HG02642 (cell line): ENCODE results near the gene MAP2K4.

Experiments
- ATAC-seq: cut with Tn5 transposase; IDR thresholded peaks from one replicate; pipeline ENCODE4 v1.9.1; 2021; ENCODE audit warnings: mild to moderate bottlenecking; ENCODE audit not compliant: unreplicated experiment, poor library complexity

MAP2K4 gene

DNA sequence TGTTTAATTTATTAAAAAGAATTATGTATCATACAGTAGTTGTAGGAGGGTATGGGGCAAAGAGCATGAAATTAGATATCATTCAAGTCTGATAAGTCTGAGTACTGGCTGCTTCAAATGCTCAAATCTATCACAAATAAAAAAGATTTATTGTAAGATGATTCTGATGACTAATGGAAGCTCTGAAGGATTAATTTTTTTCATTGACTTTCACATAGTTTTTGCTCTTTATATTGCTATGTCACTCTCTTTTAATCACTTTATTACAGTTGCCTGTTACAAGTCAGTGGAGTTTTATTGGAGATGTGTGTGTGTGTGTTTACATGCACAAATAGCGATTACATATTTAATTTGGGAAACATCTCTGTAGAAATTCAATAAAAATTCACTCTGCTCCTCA, 15.0 kb downstream of the MAP2K4 start:
- no peak for ATAC-seq

DNA sequence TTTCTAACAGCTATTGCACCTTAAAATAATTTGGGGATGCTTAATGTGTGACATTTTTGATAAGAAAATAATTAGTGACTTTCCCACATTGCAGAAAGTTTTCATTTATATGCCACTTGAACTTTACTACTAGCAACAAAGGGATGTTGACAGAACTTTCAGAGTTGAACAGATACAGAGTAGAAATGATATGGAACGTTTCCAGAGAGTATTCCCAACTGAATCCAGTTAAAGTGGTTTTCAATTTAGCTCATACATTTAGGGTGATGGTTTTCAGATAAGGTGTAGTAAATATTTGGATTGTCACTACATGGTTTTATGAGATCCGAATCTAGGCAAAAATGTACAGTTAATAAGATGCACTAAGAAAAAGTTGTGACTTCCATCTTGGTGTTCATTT, 17.3 kb downstream of the MAP2K4 start:
- ATAC-seq = no peak

DNA sequence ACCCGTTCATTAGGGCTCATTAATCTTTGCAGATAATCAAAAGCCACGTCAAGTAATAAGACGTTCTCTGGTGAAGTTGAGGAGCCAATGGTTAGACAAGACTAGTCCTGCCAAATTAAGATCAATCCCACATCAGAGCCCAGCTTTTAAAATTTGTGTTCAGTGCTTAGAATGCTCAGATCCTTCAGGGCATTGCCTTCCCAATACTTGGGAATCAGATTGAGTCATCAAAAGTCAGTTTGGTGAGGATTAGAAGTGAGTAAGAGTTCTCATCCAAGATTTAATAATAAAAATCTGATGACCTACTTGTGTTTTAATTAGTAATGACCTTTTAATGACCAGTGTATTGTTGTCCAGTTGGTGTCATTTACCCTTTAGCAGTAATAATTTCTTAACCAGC, 19.8 kb downstream of the MAP2K4 start:
- no peak for ATAC-seq

DNA sequence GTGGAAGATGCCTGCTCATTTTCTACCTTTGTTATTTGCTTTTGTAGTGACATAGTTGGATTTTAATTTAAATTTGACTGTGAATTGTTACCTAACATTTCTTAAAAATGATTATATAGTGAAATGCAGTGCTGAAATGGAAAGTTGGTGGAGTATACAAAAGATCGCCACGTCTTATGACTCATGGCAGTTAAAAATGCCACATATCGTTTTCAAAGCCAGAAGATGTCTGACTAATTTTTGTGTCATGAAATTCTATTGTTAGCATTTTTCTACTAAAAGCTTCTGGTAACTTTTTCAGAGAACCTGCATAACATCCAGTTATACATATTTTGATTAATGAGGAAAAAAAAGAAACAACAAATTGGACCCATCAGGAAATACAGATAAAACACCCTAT, 20.6 kb downstream of the MAP2K4 start:
- ATAC-seq = no peak

DNA sequence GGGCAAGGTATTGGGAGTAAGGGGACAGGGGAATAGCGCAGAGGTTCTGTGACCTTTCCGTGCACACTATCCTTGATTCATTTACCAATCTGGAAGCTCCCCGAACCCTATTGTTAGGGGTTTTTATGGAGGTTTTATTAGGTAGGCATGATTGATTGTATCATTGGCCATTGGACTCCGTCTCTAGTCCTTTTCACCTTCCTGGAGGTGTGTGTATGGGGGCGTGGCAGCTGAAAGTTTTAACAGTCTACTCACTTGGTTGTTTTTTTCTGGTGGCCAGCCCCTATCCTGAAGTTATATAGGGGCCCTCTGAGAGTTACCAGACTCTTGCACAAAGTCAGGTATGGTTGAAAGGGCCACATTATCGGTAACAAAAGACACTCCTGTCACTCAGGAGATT, 23.0 kb downstream of the MAP2K4 start:
- no peak for ATAC-seq

DNA sequence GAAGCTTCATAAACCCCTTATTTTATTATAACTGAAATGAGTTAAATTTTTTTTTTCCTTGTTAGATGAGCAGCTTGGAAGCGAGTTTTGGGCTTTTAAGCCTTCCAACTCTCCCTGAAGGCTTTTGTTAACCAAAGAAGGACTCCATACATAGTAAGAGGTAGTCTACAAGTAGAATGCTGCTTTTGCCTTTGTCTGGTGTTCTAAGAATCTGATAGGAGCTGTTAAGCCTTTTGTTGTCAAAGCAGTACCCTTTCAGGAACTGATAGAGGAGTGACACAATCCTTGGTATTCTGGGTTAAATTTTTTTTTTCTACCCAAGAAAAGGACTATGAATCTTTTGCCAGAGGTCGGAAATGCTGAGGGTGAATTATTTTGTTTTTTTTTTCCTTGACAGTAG, 26.1 kb downstream of the MAP2K4 start:
- no peak for ATAC-seq

DNA sequence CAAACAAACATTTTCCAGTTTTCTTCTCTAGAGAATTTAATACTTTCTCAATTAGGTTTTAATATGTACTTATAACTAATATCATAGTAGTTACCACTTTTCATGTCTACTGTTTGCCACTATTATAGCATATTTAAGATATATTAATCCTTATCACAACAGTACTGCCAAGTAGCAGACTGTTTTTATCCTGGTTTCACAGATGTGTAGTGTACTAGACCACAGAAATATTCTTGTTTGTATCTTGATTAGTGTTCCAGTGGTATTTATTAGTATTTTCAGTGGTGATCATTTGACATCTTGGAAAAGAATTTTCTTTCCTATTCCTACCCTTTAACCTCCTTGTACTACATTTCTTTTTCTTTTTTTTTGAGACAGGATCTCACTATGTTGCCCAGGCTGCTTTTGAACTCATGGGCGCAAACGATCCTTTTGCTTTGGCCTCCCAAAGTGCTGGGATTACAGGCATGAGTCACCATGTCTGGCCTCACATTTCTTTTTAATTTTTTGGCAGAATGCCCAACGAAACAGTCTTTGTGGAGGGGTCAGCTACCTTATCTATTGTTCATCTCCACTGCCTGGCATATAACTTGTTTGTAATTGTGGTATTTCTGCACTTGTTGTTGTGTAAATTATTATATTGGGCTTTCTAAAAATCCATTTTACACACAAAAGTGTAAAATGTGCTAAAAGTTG, 27.2 kb downstream of the MAP2K4 start:
- no peak for ATAC-seq

DNA sequence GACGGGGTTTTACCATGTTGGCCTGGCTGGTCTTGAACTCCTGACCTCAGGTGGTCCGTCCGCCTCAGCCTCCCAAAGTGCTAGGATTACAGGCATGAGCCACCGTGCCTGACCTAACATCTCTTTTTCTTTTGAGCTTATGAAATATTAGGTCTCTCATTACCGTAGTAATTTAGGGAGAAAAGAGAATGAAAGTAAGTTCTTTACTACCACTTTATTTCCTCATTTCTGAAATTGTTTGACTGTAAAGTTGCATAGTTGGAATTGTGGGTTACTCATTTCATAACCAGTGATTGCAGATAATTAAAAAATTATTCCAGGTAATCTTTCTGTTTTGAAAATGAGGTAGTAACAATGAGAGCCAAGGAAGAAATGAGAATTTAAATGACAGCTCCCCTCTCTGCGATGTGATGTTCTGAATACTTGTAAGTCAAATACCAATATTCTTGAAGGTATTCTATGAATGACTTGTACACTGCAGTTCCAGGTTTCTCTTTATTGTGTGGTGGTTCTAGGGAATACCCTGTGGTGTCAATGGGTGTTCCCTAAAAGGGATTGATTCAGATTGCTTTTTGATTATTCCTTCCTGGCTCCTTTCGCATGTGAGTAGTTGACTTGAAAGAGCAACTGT, 28.3 kb downstream of the MAP2K4 start:
- no peak for ATAC-seq

DNA sequence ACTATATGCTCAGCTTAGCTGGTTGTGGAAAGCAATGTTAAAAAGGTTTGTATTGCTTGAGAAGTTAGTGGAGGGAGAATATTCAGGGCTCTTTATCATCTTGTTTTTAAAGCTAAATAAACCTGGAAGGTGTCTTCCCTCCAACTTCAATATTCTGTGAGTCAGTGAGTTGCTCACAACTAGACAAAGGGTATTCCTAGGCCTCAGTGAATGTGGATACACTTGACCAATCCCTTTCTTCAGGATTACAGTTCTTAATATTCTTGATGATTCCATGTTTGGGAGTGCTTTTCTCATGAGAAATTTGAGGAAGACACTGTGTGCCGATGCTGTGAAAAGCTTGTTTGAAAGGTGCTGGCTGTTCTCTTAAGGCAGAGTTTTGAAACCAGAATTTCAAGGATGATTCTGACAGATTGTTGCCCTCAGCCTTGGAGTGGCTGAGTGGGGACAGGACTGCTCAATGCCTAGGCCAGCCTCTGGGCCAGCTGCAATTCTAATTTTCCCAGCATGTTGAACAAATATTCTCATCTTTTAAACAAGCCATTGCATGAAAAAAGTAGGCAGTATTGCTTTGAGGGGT, 30.1 kb downstream of the MAP2K4 start:
- no peak for ATAC-seq

DNA sequence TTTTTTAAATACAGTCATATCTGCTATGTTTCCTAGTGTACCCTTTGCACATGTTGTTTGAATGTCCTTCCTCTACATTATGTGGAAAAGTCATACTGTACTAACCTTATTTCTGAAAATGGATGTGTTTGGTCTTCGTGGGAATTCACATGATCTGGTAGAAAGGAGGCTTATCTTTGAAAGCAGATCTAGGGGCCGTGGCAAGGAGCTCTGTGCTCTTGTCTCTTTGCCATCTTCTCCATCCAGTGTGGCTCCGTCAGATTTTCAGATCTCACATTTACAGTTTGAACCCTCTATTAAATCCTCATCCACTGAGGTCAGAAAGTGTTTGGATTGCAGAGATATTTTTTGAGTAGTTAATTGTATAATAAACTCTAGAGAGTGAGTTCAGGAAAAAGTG, 32.9 kb downstream of the MAP2K4 start:
- ATAC-seq = no peak

DNA sequence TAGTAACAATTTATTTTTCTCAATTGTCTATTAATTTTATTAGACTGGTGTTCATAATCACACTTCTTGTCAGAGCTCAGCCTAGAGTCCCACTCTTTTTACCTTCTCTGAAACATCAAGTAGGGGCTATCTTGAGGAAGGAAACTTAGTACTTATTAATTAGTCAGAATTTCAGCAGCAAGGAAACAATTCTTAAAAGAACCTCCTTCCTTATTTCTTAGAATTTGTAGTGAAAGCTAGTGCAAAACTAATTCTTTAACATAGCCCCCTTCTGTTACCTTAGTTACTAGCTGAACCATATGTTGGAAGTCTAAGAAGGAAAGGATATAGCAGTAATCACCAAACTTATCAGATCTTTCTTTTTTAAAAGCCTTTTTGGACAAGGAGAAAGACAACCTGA, 35.2 kb downstream of the MAP2K4 start:
- ATAC-seq = no peak

DNA sequence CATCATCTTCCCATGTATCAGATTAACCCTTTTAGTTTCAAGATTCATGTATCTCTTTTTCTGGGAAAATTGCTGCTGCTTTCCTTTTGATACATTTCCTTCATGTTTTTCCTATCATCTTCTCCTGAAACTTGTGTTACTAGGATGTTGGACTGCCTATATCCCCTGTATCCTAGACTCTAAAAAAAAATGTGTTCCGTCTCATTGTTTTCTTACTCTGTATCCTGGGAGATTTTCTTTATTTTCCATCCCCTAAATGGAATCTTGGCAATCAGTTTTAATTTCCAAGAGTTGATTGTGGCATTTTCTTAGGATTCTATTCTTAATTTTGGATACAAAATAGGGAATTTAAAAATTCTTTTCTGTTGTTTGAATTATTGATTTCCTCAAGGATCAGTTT, 36.8 kb downstream of the MAP2K4 start:
- no peak for ATAC-seq

DNA sequence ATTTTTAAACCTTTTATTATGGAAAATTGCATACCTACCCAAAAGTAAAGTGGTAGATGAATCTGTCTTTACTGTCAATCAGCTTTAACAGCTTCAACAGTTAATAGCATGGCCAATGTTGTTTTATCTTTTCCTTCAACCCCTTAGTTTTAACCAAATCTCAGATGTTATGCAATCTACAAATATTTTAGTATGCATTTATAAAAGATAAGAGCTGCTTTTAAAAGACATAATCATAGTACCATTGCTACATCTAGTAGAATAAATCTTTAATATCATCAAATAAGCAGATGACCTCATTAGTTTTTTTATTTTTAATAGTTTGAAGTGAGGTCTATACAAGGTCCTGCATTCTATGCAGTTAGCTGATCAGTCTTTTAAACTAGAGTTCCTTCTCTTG, 37.9 kb downstream of the MAP2K4 start:
- no peak for ATAC-seq

DNA sequence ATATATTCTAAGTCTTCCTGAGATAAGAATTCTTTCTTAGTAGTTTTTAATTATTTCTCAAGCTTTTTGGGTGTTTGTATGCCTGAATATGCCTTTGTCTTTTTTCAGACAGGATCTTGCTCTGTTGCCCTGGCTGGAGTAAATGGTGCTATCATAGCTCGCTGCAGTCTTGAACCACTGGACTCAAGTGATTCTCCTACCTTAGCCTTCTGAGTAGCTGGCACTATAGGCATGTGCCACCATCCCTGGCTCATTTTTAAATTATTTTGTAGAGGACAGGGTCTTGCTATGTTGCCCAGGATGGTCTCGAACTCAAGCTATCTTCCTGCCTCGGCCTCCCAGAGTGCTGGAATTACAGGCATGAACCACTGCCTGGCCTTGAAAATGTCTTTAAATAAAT, 41.6 kb downstream of the MAP2K4 start:
- ATAC-seq = no peak

DNA sequence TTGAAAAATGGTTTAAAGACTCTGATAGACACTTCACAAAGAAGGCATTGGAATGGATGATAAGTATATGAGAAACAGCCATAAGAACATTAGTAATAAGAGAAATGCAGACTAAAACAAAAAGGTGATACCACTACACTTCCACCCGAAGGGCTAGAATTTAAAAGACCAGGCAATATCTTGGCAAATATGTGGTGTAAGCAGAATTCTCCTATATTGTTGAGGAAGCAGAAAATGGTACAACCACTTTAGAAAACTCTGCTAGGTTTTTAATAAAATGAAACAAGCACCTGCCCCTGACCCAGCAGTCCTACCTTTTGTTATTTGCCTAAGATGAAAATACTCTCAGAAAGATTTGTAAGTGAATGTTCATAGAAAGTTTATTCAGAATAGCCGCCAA, 43.7 kb downstream of the MAP2K4 start:
- no peak for ATAC-seq

DNA sequence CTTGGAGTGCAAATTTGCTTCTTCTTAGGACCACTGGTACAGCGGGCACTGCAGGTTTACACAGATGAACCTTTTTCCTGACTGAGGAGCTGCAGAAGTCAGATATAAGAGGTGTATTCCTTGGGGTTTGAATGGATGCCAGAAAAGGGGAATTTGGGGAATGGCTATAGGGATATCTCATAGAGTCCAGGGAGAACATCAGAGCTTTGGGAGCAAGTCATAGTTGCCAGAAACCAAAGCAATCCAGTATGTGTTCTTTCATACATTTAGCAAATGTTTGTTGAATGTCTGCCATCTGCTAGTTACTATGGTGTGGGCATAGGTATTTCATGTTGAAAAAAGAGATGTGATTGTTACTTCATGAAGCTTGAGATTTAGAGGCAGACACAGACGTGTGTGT, 46.8 kb downstream of the MAP2K4 start:
- ATAC-seq = no peak

DNA sequence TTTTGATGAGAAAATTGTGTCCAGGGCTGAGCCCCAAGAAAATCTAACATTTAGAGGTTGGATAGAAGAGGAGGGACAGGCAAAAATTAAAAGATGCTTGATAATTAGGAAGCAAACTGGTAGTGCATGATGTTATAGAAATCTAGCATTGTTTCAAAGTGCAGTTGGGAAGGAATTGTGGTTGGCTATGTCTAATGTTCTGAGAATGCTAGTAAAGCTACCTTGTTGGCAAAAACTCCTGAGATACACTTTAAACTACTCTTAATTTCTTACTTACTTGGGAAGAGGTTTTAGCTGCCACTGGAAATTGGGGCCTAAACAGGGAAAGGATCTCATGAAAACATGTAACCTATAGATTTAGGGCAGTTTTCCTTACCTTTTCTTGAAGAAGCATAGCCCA, 48.3 kb downstream of the MAP2K4 start:
- ATAC-seq = no peak

DNA sequence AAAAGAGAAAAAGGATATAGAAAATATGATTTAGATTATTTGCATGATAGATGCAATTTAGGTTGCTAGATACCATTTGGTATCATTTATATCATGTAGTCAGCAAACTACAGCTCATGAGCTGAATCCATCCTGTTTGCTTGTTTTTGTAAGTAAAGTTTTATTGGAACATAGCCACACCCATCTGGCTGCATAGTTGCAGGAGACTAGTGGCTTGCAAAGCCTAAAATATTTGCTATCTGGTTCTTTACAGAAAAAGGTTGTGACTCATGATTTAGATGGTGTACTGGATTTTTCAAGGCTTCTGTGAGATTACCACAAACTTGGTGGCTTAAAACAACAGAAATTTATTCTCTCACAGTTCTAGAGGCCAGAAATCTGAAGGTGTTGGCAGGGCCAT, 49.9 kb downstream of the MAP2K4 start:
- ATAC-seq = no peak

DNA sequence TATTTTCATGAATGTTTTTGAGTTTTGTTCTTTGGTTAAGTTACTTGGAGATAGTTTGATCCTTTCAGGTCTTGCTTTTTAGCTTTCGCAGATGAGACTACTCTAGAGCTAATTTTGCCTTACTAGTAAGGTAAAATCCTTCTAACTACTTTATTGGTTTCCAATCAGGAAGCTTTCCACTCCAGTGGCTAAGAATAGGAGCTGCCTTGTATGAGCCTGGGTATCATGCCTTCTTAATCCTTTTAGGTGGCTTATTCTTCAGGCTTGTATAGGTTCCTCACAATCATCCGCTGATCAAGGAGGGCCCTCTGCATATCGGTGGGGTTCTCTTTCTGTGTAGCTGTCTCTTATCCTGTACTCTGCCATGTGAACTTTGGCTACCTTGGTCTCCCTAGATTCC, 53.7 kb downstream of the MAP2K4 start:
- ATAC-seq = no peak

DNA sequence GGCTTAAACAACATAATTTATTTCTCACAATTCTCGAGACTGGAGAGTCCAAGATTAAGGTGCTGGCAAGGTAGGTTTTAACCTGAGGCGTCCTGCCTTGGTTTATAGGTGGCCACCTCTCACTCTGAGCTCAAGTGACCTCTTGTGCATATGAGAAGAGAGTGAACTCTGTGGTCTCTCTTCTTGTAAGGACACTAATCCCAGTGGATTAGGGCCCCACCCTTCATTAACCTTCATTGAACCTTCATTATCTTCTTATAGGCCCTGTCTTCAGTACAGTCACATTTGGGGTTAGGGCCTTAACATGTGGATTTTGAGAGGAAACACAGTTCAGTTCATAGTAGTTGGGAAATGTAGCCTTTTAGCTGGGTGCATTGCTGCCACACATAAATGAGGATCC, 57.1 kb downstream of the MAP2K4 start:
- no peak for ATAC-seq

DNA sequence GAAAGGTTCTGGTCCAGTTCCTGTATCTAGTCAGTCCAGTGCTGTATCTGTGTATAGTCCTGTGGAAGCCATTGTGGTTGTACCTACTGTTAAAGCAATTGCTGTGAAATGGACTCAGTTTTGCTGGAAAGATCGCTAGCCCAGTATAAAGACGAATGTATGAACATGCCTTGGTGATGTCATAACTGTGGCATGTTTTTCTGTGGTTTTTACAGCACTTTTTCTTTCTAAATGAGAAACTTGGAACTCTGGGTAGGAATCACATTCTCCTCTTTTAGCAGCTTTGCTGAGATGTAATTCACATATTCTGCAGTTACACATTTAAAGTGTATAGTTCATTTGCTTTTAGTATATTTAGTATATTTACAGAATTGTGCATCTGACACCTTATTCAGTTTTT, 58.1 kb downstream of the MAP2K4 start:
- no peak for ATAC-seq

DNA sequence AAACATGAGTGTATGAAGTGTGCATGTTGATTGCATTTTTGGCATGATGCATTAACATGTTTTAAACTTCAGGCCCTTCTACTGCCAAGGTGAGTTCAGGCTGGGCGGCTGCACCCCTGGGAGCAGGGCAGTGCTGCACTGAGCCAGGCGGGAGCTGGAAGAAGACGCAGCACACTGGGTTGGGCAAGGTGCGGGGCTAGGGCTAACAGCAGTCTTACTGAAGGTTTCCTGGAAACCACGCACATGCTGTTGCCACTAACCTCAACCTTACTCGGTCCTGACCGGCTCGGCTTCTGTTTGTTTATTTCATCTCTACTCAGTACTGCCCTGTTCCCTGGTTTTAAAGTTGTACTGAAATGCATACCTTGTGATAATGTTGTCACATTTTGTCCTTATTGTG, 61.0 kb downstream of the MAP2K4 start:
- ATAC-seq = no peak
